DMS79 treated with DMSO at 0.1 percent for 48 hours (cell line): ENCODE measurements around the gene DUOX2.
A peak's percentile ranks its signal among the peaks of the same experiment; 100 is the strongest.

Experiments
- DNase-seq: peaks from one replicate; lab custom pipeline; 2025; lab: John Stamatoyannopoulos, UW

DUOX2 gene

GRCh38 chr15:45114076-45114750, at the start of gene DUOX2, which contains the start of gene DUOXA2:
TSS of gene DUOX2 (minus strand) at chr15:45114172. CDS start at chr15:45113411, 761 bp downstream.
TSS of gene DUOXA2 (plus strand) at chr15:45114326. CDS start at chr15:45114606, 280 bp downstream.
- no peak for DNase-seq

GRCh38 chr15:45163508-45163856, 49.5 kb upstream of the DUOX2 start:
- no peak for DNase-seq

- peak; percentile 10 for DNase-seq
These were observed 49.0 kb upstream of the DUOX2 start for GRCh38 chr15:45162771-45163507.

GRCh38 chr15:45161666-45162065, 47.7 kb upstream of the DUOX2 start:
- no peak for DNase-seq

DNA sequence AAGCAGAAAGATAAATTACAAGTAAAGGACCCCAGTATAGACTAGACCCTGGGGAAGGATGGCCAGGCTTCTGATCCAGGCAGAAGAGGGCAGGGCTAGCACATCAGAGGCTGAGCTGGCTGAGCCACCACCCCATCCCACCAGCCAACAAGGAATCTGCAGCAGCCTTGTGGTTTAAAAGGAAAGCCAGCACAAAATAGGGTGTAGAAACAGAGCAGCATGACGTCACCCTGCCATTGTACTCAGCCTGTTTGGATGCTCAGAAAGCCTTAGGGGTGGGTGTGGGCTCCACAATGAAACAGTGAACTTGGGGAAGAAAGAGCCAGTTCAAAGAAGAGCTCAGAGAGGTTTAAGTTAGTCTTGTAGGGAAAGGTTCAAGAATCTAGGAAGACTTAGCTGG, 44.0 kb upstream of the DUOX2 start:
- DNase-seq, result peak; percentile 22

GRCh38 chr15:45156744-45157455, 42.9 kb upstream of the DUOX2 start:
- no peak for DNase-seq

- no peak for DNase-seq
These were observed 41.8 kb upstream of the DUOX2 start for GRCh38 chr15:45155739-45156138.

DNA sequence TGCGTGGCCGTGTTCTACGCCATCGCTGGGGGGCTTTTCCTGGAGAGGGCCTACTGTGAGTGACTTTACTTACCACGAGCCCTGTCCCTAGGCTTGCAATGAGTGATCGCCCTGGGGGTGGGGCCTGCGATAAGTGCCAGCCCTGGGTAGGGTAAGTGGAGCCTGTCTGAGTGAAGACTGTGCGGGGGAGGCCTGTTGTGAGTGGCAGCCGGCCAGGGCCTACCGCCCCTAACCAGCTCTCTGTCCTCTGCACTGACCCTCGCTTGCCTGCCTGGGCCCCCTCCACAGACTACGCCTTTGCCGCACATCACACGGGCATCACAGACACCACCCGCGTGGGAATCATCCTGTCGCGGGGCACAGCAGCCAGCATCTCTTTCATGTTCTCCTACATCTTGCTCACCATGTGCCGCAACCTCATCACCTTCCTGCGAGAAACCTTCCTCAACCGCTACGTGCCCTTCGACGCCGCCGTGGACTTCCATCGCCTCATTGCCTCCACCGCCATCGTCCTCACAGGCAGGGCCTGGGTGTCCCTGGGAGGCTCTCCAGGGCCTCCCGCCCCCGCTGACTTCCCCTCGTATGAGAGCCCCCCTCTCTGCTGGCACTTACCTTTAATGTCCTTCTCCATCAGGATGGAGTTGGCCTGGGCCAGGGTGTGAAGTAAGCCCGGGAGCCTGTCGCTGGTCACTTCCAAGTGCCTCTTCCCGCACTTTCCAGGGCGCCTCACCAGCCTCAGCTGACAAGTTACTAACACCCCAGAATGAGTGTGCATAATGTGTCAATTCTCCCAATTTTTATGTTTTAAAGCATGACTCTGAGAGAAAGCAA, 38.2 kb upstream of the DUOX2 start:
- DNase-seq, result no peak

GRCh38 chr15:45150997-45151396, 37.0 kb upstream of the DUOX2 start:
- DNase-seq, result no peak

DNA sequence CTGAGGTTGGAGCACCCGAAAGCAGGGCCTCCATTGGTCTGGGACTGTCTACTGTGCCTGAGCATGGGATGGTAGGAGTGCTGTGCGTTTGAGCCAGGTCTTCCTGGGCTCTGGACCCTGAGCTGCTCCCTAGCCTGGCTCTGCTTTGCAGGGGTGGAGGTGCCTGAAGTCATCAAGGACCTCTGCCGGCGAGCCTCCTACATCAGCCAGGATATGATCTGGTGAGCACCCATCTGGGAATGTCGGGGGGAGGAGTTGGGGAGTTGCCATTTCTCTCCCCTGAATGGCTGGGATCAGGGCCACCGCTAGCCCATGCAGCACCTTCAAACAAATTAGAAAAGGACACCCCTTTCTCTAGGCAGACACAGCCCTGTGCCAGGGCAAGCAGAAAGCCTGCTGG, 36.5 kb upstream of the DUOX2 start:
- DNase-seq, result no peak

GRCh38 chr15:45149060-45149459, 35.1 kb upstream of the DUOX2 start:
- DNase-seq, result no peak

- no peak for DNase-seq
These were observed 34.4 kb upstream of the DUOX2 start for GRCh38 chr15:45148076-45149059.

GRCh38 chr15:45147606-45148005, 33.6 kb upstream of the DUOX2 start:
- DNase-seq, result no peak

- DNase-seq, result no peak
These were observed 32.4 kb upstream of the DUOX2 start for GRCh38 chr15:45146405-45146804.

- DNase-seq, result no peak
These were observed 30.8 kb upstream of the DUOX2 start for GRCh38 chr15:45144775-45145174.

DNA sequence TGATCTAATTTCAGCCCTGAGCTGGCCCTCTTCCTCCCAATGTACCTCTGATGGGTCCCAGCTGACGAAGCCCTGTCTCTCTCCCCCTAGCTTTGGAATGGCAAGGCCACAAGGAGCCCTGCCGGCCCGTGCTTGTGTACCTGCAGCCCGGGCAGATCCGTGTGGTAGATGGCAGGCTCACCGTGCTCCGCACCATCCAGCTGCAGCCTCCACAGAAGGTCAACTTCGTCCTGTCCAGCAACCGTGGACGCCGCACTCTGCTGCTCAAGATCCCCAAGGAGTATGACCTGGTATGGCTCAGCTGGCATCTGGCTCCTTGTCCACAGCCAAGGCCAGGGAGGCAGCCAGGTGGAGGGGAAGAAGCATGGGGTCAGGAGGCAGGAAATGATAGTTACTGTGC, 30.0 kb upstream of the DUOX2 start:
- DNase-seq, result no peak

- no peak for DNase-seq
These were observed 29.1 kb upstream of the DUOX2 start for GRCh38 chr15:45143056-45143455.

DNA sequence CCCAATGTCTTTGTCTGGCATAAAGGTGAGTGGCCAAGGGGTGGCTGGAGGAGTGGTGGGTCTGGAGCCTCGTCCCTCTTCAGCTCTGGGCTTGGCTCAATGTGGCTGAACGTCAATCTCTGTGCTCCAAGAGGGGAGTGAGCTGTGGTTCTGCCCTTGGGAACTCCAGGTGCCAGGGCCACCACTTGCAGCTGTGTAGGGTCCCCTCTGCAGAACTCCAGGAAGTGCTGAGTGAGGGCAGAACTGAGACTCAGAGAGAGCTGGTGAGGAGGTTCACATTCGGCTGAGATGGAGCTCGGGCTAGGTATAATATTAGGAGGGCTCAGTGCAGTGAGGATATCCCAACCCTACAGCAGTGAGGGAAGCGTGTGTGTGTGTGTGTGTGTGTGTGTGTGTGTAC, 27.4 kb upstream of the DUOX2 start:
- no peak for DNase-seq

DNA sequence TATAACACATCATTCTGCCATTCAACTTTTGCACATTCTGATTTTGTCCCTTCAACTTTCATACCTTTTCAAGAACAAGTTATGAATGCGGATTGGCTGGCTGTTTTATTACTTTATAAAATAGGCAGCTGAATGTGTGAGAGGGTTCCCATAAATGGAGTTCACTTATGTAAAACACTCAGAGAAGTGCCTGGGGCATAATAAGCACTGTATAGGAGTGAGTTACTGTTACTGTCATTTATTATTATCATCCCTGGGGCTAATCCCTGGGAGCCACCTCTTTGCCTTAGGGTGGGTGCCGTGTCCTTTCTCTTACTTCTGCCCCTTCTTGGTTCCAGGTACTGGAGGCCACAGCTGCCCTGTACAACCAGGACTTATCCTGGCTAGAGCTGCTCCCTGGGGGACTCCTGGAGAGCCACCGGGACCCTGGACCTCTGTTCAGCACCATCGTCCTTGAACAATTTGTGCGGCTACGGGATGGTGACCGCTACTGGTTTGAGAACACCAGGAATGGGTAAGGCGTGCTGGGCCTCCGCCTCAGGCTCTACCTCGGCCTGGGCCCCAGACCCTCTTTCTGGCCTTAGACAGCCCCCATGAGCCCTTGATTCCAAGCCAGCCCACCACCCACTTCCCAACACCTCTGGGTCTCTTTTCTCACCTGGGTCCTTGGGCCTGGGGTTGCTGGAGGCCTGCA, 26.7 kb upstream of the DUOX2 start:
- DNase-seq, result no peak

- DNase-seq, result no peak
These were observed 25.8 kb upstream of the DUOX2 start for GRCh38 chr15:45139770-45140169.
